B cell (primary cell): ENCODE data around the gene SNTG2.

Experiments used
- CTCF ChIP-seq: fragments of 200-600 bp; IDR thresholded peaks from one replicate; pipeline ENCODE4 v1.8.0; 2022; ENCODE audit warnings: antibody characterized with exemption, mild to moderate bottlenecking
- EZH2 ChIP-seq: IDR thresholded peaks from 2 replicates; pipeline ENCODE4 v1.6.1; 2012; ENCODE audit warnings: borderline replicate concordance, low read depth, mild to moderate bottlenecking, moderate library complexity, low read length; ENCODE audit not compliant: insufficient read depth, poor library complexity, severe bottlenecking

- TF ChIP-seq CTCF (no peak), EZH2 (no peak)
These were observed 212.3 kb downstream of the SNTG2 start for GRCh38 chr2:1162768-1163584.
